ENCODE data around the gene L3MBTL4. TPM values are rescaled to one million over a fixed set of nuclear protein-coding genes. Genes with fewer than 3 reads are reported as not detected.

Gene L3MBTL4
- total and polyA plus RNA-seq, 7 experiments from 2014 or later, result 0.05 to 7.6 (median 0.49) TPM

- no peak overlapping the region for H3K27ac Mint-ChIP-seq
- no peaks in the 10 kb centered on the region for H3K4me1 Mint-ChIP-seq
- H3K36me3 Mint-ChIP-seq, result no peaks in the 10 kb centered on the region
- ATAC-seq (no peak), DNase-seq (no peak)
- Histone ChIP-seq H3K4me1 (ENCODE audit: control insufficient read depth in 2 of 2, insufficient read depth in 2 of 2, low read length in 2 of 2) (no peaks in the 10 kb centered on the region), H3K9me3 (ENCODE audit: control insufficient read depth in 2 of 3, low read length in 3 of 3) (no peaks in the 10 kb centered on the region), H3K27me3 (ENCODE audit: control insufficient read depth in 2 of 2, insufficient read depth in 2 of 2, low read length in 2 of 2) (no peaks in the 10 kb centered on the region), H3K4me3 (ENCODE audit: low read length) (no peak overlapping the region), H3K27ac (ENCODE audit: low read depth, low read length) (no peak overlapping the region), H3K36me3 (ENCODE audit: control insufficient read depth in 2 of 3, insufficient read depth in 3 of 3, low read length in 3 of 3) (no peaks in the 10 kb centered on the region)
- ChIA-PET CTCF (no interaction called here), POLR2A (no interaction called here)
- intact Hi-C loops (cut with micrococcal nuclease), result no loop called here
- no peak overlapping the region for H3K4me3 Mint-ChIP-seq
- peaks cover 0 to 43% (median 12%) of the 10 kb centered on the region in 5 donors for H3K27me3 Mint-ChIP-seq
- peaks cover 0 to 17% (median 0%) of the 10 kb centered on the region in 11 donors for H3K9me3 Mint-ChIP-seq
These were observed 345.6 kb downstream of the L3MBTL4 start for GRCh38 chr18:6069103-6069502.

DNA sequence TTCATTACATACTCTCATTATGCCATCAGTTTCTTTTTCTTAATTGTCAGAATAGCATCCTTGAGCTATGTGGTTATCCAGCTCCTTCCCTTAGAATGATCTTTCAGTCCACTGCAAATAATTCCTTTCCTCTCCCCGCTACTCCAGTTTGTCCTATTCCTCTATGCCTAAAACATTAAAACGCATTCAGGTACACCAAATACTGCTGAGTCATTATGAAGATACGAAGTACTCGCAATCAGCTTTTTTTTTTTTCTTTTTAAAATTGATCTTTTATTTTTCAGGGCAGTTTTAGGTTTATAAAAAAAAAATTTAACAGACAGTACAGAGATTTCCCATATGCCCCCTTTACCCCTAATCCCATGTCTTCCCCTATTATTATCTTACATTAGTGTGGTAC is 354.6 kb downstream of the L3MBTL4 start:
- POLR2A ChIA-PET, result no interaction called here
- H3K27ac ChIP-seq (ENCODE audit: low read depth, low read length), result no peak overlapping the region
- no peaks in the 10 kb centered on the region for H3K9me3 ChIP-seq (ENCODE audit: control insufficient read depth in 2 of 3, low read length in 3 of 3)
- Mint-ChIP-seq H3K36me3 (no peaks in the 10 kb centered on the region), H3K27ac (no peak overlapping the region), H3K27me3 (no peaks in the 10 kb centered on the region), H3K4me3 (no peak overlapping the region), H3K4me1 (peaks cover 0 to 3% (median 0%) of the 10 kb centered on the region in 7 donors), H3K9me3 (peaks cover 0 to 21% (median 0%) of the 10 kb centered on the region in 11 donors)
- ATAC-seq (no peak), DNase-seq (no peak)
- intact Hi-C loops (cut with micrococcal nuclease), result no loop called here
- CTCF ChIA-PET, result interaction anchor here (0.6 kb wide), 1 partner anchor 1897 kb away, joined by 3 read pairs; no protein-coding TSS in a partner anchor
- H3K36me3 ChIP-seq (ENCODE audit: control insufficient read depth in 2 of 3, insufficient read depth in 3 of 3, low read length in 3 of 3), result no peaks in the 10 kb centered on the region
- H3K4me3 ChIP-seq (ENCODE audit: low read length), result no peak overlapping the region
- no peaks in the 10 kb centered on the region for H3K27me3 ChIP-seq (ENCODE audit: control insufficient read depth in 2 of 2, insufficient read depth in 2 of 2, low read length in 2 of 2)
- no peaks in the 10 kb centered on the region for H3K4me1 ChIP-seq (ENCODE audit: control insufficient read depth in 2 of 2, insufficient read depth in 2 of 2, low read length in 2 of 2)

DNA sequence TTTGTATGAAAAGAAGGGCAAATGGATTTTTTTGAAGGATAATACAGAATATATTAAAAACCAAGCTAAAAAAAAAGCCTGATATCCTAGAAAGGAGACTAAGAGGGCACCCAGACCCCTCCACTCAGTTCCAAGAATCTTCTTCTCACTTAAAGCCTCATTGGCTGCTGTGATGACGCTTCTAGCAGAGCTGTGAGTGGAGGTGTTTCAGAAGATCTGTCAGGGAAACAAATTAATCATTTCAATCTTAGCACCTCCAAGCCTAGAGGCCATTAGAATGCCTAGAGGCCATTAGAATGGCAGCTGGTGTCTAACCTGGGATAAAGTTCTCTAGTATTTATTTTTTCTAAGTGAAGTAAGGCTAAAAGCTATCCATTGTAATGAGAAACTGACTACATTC is 355.2 kb downstream of the L3MBTL4 start:
- ATAC-seq, result no peak
- no peaks in the 10 kb centered on the region for H3K9me3 ChIP-seq (ENCODE audit: control insufficient read depth in 2 of 3, low read length in 3 of 3)
- CTCF ChIA-PET, result interaction anchor here (0.6 kb wide), 1 partner anchor 1897 kb away, joined by 3 read pairs; no protein-coding TSS in a partner anchor
- POLR2A ChIA-PET, result no interaction called here
- DNase-seq, result no peak
- H3K27me3 ChIP-seq (ENCODE audit: control insufficient read depth in 2 of 2, insufficient read depth in 2 of 2, low read length in 2 of 2), result no peaks in the 10 kb centered on the region
- Mint-ChIP-seq H3K4me3 (no peak overlapping the region), H3K4me1 (peaks cover 0 to 3% (median 0%) of the 10 kb centered on the region in 7 donors), H3K36me3 (no peaks in the 10 kb centered on the region), H3K27ac (no peak overlapping the region), H3K27me3 (no peaks in the 10 kb centered on the region), H3K9me3 (peaks cover 0 to 21% (median 0%) of the 10 kb centered on the region in 11 donors)
- no peaks in the 10 kb centered on the region for H3K36me3 ChIP-seq (ENCODE audit: control insufficient read depth in 2 of 3, insufficient read depth in 3 of 3, low read length in 3 of 3)
- H3K27ac ChIP-seq (ENCODE audit: low read depth, low read length), result no peak overlapping the region
- H3K4me3 ChIP-seq (ENCODE audit: low read length), result no peak overlapping the region
- intact Hi-C loops (cut with micrococcal nuclease), result no loop called here
- no peaks in the 10 kb centered on the region for H3K4me1 ChIP-seq (ENCODE audit: control insufficient read depth in 2 of 2, insufficient read depth in 2 of 2, low read length in 2 of 2)

GRCh38 chr18:6058941-6059340 is 355.8 kb downstream of the L3MBTL4 start:
- CTCF ChIA-PET, result no interaction called here
- no peak for DNase-seq
- Histone ChIP-seq H3K9me3 (ENCODE audit: control insufficient read depth in 2 of 3, low read length in 3 of 3) (no peaks in the 10 kb centered on the region), H3K36me3 (ENCODE audit: control insufficient read depth in 2 of 3, insufficient read depth in 3 of 3, low read length in 3 of 3) (no peaks in the 10 kb centered on the region), H3K4me3 (ENCODE audit: low read length) (no peak overlapping the region), H3K4me1 (ENCODE audit: control insufficient read depth in 2 of 2, insufficient read depth in 2 of 2, low read length in 2 of 2) (no peaks in the 10 kb centered on the region), H3K27me3 (ENCODE audit: control insufficient read depth in 2 of 2, insufficient read depth in 2 of 2, low read length in 2 of 2) (no peaks in the 10 kb centered on the region), H3K27ac (ENCODE audit: low read depth, low read length) (no peak overlapping the region)
- H3K4me3 Mint-ChIP-seq, result no peak overlapping the region
- H3K27me3 Mint-ChIP-seq, result no peaks in the 10 kb centered on the region
- no peaks in the 10 kb centered on the region for H3K36me3 Mint-ChIP-seq
- intact Hi-C loops (cut with micrococcal nuclease), result no loop called here
- peaks cover 0 to 3% (median 0%) of the 10 kb centered on the region in 7 donors for H3K4me1 Mint-ChIP-seq
- ATAC-seq, result no peak
- H3K9me3 Mint-ChIP-seq, result peaks cover 0 to 17% (median 0%) of the 10 kb centered on the region in 11 donors
- POLR2A ChIA-PET, result no interaction called here
- no peak overlapping the region for H3K27ac Mint-ChIP-seq

GRCh38 chr18:6057604-6058003 is 357.1 kb downstream of the L3MBTL4 start:
- H3K27me3 Mint-ChIP-seq, result no peaks in the 10 kb centered on the region
- no peaks in the 10 kb centered on the region for H3K36me3 Mint-ChIP-seq
- ChIA-PET POLR2A (no interaction called here), CTCF (interaction anchor here (0.5 kb wide), 1 partner anchor 33 kb away, joined by 4 read pairs; no protein-coding TSS in a partner anchor)
- DNase-seq (no peak), ATAC-seq (no peak)
- Histone ChIP-seq H3K9me3 (ENCODE audit: control insufficient read depth in 2 of 3, low read length in 3 of 3) (no peaks in the 10 kb centered on the region), H3K36me3 (ENCODE audit: control insufficient read depth in 2 of 3, insufficient read depth in 3 of 3, low read length in 3 of 3) (no peaks in the 10 kb centered on the region), H3K27me3 (ENCODE audit: control insufficient read depth in 2 of 2, insufficient read depth in 2 of 2, low read length in 2 of 2) (no peaks in the 10 kb centered on the region), H3K4me3 (ENCODE audit: low read length) (no peak overlapping the region), H3K27ac (ENCODE audit: low read depth, low read length) (no peak overlapping the region), H3K4me1 (ENCODE audit: control insufficient read depth in 2 of 2, insufficient read depth in 2 of 2, low read length in 2 of 2) (no peaks in the 10 kb centered on the region)
- H3K4me3 Mint-ChIP-seq, result no peak overlapping the region
- H3K9me3 Mint-ChIP-seq, result peaks cover 0 to 5% (median 0%) of the 10 kb centered on the region in 11 donors
- H3K27ac Mint-ChIP-seq, result no peak overlapping the region
- H3K4me1 Mint-ChIP-seq, result peaks cover 0 to 3% (median 0%) of the 10 kb centered on the region in 7 donors
- intact Hi-C loops (cut with micrococcal nuclease), result no loop called here

DNA sequence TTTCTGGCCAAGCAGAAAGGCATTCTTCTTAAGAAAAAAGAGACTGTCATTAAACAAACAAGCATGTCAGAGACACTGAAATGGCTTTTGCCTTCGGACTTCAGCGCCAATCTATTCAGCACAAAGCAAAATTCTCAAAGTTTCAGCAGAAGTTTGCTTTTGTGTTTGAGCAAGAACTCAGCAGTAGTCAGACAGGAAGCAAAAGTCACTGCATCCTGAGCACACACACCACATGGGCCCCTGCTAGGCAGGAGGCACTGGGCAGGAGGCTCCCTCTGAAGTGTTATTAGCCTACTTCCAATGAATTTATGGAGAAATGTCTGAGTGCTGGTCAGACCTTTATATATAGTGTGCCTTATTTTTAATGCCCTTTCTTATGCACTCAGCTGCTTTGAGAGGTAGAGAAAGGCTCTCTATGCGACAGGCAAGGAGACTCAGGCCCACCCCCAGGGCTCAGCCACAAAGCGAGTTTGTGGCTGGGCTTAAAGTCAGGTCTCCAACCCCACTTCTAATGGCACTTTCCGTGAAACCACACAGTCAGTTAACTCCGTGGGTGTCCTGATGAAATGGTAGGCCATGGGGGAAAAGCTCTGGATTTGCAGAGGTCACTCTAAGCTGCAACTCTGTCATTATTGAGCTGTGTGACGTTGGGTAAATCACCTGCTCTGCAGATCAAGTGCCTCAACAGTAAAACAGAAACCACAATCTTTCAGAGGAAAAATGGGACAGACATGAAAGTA is 358.4 kb downstream of the L3MBTL4 start:
- no peak overlapping the region for H3K4me3 Mint-ChIP-seq
- ATAC-seq, result no peak
- no peak overlapping the region for H3K27ac Mint-ChIP-seq

DNA sequence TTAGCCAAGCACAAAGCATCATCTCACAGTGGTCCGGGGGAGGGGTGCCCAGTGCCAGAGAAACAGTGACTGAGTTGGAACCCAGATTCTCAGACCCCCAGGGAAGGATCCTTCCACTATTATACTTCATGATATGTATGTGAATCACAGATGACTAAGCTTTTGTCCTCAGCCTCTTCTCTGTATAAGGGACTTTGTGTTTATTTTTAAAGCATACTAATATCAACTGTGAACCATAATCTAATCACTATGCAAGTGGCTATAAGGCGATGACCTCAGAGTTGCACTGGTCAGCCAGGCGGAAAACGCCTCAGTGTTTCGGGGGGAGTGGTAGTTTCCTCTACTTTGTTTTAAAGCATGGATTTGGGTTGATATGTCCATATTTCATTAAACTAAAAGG is 359.0 kb downstream of the L3MBTL4 start:
- H3K36me3 ChIP-seq (ENCODE audit: control insufficient read depth in 2 of 3, insufficient read depth in 3 of 3, low read length in 3 of 3), result no peaks in the 10 kb centered on the region
- intact Hi-C loops (cut with micrococcal nuclease), result no loop called here
- no peaks in the 10 kb centered on the region for H3K36me3 Mint-ChIP-seq
- H3K4me3 Mint-ChIP-seq, result no peak overlapping the region
- no peak overlapping the region for H3K27ac Mint-ChIP-seq
- H3K9me3 Mint-ChIP-seq, result peaks cover 0 to 1% (median 0%) of the 10 kb centered on the region in 11 donors
- ChIA-PET POLR2A (no interaction called here), CTCF (no interaction called here)
- H3K4me1 Mint-ChIP-seq, result peaks cover 0 to 3% (median 0%) of the 10 kb centered on the region in 7 donors
- no peaks in the 10 kb centered on the region for H3K27me3 Mint-ChIP-seq
- H3K4me3 ChIP-seq (ENCODE audit: low read length), result no peak overlapping the region
- ATAC-seq (no peak), DNase-seq (no peak)
- H3K4me1 ChIP-seq (ENCODE audit: control insufficient read depth in 2 of 2, insufficient read depth in 2 of 2, low read length in 2 of 2), result no peaks in the 10 kb centered on the region
- H3K27ac ChIP-seq (ENCODE audit: low read depth, low read length), result no peak overlapping the region
- H3K9me3 ChIP-seq (ENCODE audit: control insufficient read depth in 2 of 3, low read length in 3 of 3), result no peaks in the 10 kb centered on the region
- no peaks in the 10 kb centered on the region for H3K27me3 ChIP-seq (ENCODE audit: control insufficient read depth in 2 of 2, insufficient read depth in 2 of 2, low read length in 2 of 2)

More for the DNA sequence above, 358.4 kb downstream of the L3MBTL4 start:
- Mint-ChIP-seq H3K4me1 (peaks cover 0 to 3% (median 0%) of the 10 kb centered on the region in 7 donors), H3K27me3 (no peaks in the 10 kb centered on the region), H3K9me3 (peaks cover 0 to 1% (median 0%) of the 10 kb centered on the region in 11 donors), H3K36me3 (no peaks in the 10 kb centered on the region)
- no peaks in the 10 kb centered on the region for H3K4me1 ChIP-seq (ENCODE audit: control insufficient read depth in 2 of 2, insufficient read depth in 2 of 2, low read length in 2 of 2)
- ChIA-PET CTCF (no interaction called here), POLR2A (no interaction called here)
- H3K27me3 ChIP-seq (ENCODE audit: control insufficient read depth in 2 of 2, insufficient read depth in 2 of 2, low read length in 2 of 2), result no peaks in the 10 kb centered on the region
- intact Hi-C loops (cut with micrococcal nuclease), result no loop called here
- H3K36me3 ChIP-seq (ENCODE audit: control insufficient read depth in 2 of 3, insufficient read depth in 3 of 3, low read length in 3 of 3), result no peaks in the 10 kb centered on the region
- H3K9me3 ChIP-seq (ENCODE audit: control insufficient read depth in 2 of 3, low read length in 3 of 3), result no peaks in the 10 kb centered on the region
- H3K4me3 ChIP-seq (ENCODE audit: low read length), result no peak overlapping the region
- no peak for DNase-seq
- H3K27ac ChIP-seq (ENCODE audit: low read depth, low read length), result no peak overlapping the region

All from naive thymus-derived CD4-positive, alpha-beta T cell (primary cell).